Measurements from ENCODE around the gene ACOT13. TPM values are rescaled to one million over a fixed set of nuclear protein-coding genes. Genes with fewer than 3 reads are reported as not detected.

The ACOT13 gene
- total and polyA plus RNA-seq, 2 donors (not counting 1 experiment from before 2014, with no cell fraction given), result 3.6 to 6.6 TPM

DNA sequence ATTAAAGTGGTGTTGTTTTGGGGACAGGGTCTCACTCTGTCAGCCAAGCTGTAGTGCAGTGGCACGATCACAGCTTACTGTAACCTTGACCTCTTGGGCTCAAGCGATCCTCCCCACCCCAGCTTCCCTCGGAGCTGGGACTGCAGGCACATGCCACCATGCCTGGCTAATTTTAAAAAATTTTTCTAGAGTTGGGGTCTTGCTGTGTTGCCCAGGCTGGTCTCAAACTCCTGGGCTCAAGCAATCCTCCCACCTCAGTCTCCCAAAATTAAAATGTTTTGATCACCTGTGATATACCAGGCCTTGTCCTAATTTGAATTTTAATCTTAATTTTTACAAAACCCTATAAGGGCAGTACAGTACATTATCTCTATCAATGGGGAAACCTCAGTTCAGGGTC is 25.5 kb downstream of the ACOT13 start:
- H3K27me3 Mint-ChIP-seq, result no peaks in the 10 kb centered on the region
- WGBS (ENCODE audit: insufficient coverage), result no CpG with 5 or more reads among the region's 3 CpGs
- Histone ChIP-seq H3K9ac (ENCODE audit: low read length) (no peak overlapping the region), H3K79me2 (ENCODE audit: control insufficient read depth, insufficient read depth, low read length) (no peaks in the 10 kb centered on the region), H3K27me3 (replicated peaks in 1 of 4; ENCODE audit: control extremely low read depth in 1 of 4, control insufficient read depth in 3 of 4, insufficient read depth in 4 of 4, low read length in 3 of 4) (no peaks in the 10 kb centered on the region), H3K36me3 (replicated peaks in 1 of 2; ENCODE audit: control extremely low read depth in 1 of 2, control insufficient read depth in 1 of 2, extremely low read depth in 1 of 2, insufficient read depth in 2 of 2, low read length in 1 of 2) (no peaks in the 10 kb centered on the region), H3K9me3 (ENCODE audit: control extremely low read depth in 1 of 3, control insufficient read depth in 2 of 3, insufficient read depth in 1 of 3, low read length in 2 of 3) (no peaks in the 10 kb centered on the region), H3K4me2 (replicated peaks; ENCODE audit: low read depth, low read length, poor library complexity, severe bottlenecking) (no peak overlapping the region), H3K27ac (ENCODE audit: low read length in 2 of 2) (no peak overlapping the region), H3K4me3 (ENCODE audit: control extremely low read depth in 1 of 5, extremely low read depth in 1 of 5, insufficient read depth in 1 of 5, low read depth in 2 of 5, low read length in 4 of 5) (no peak overlapping the region), H4K20me1 (ENCODE audit: control insufficient read depth, insufficient read depth, low read length, poor library complexity, severe bottlenecking) (no peaks in the 10 kb centered on the region), H3K4me1 (ENCODE audit: control insufficient read depth in 2 of 2, insufficient read depth in 2 of 2, low read length in 2 of 2) (no peaks in the 10 kb centered on the region), H2AFZ (ENCODE audit: insufficient read depth, low read depth, low read length, poor library complexity, severe bottlenecking) (no peak overlapping the region)
- DNase-seq, result no peak
- no peaks in the 10 kb centered on the region for H3K9me3 Mint-ChIP-seq (ENCODE audit: insufficient read depth)
- H3K4me3 Mint-ChIP-seq, result no peak overlapping the region
- no peak for ATAC-seq (ENCODE audit: low read depth)
- ChIA-PET POLR2A (no interaction called here), CTCF (interaction anchor here (0.7 to 8.8 kb wide), 3 partner anchors 110 to 260 kb away, joined by 3 to 156 read pairs (median 4); no protein-coding TSS in a partner anchor)
- H3K27ac Mint-ChIP-seq, result no peak overlapping the region
- intact Hi-C loops (cut with micrococcal nuclease), result loop anchor here (5.0 to 10.0 kb wide), 2 partner anchors 48 to 410 kb away; partner anchors contain the start of gene KIAA0319
- TF ChIP-seq, protein P1, sequence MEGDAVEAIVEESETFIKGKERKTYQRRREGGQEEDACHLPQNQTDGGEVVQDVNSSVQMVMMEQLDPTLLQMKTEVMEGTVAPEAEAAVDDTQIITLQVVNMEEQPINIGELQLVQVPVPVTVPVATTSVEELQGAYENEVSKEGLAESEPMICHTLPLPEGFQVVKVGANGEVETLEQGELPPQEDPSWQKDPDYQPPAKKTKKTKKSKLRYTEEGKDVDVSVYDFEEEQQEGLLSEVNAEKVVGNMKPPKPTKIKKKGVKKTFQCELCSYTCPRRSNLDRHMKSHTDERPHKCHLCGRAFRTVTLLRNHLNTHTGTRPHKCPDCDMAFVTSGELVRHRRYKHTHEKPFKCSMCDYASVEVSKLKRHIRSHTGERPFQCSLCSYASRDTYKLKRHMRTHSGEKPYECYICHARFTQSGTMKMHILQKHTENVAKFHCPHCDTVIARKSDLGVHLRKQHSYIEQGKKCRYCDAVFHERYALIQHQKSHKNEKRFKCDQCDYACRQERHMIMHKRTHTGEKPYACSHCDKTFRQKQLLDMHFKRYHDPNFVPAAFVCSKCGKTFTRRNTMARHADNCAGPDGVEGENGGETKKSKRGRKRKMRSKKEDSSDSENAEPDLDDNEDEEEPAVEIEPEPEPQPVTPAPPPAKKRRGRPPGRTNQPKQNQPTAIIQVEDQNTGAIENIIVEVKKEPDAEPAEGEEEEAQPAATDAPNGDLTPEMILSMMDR (IDR thresholded peaks at IDR 0.05), result no peak
- TF ChIP-seq EZH2 (IDR thresholded peaks at IDR 0.05; ENCODE audit: borderline replicate concordance, insufficient read depth, low read depth, low read length, poor library complexity, severe bottlenecking), result no peak
- H3K4me1 Mint-ChIP-seq, result peaks cover 2% of the 10 kb centered on the region

DNA sequence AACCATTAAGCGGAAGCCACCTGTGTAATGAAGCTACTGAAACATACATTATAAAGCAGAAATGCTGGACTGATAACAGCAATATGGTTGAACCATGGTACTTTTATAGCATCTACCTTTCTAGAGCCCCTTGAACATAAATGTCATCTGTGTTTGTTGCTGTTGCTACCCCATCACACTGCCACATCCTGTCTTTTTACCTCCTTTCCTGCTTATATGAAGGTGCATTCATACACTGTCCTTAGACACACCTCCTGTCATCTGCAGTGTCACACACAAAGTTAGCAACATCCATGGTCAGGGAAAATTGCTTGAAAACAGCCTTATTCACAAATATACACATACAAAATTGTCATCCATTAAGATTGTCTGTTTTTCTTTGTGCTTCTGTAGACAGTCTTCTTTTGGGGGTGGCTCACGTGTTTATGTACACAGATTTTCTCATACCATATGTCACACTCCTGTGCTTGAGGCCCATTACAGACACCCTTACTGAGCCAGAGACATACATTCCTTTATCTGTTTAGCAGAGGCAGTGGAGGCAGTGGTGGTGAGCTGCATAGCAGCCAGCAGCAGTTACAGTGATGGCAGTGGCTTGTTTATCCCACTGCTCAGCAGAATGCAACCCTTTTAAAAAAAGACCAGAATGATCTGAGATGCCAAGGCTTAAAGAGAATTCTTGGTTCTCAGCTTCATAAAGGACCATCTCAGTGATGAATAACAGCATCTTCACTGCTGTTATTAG is 26.1 kb downstream of the ACOT13 start:
- no peak for DNase-seq
- Histone ChIP-seq H3K36me3 (replicated peaks in 1 of 2; ENCODE audit: control extremely low read depth in 1 of 2, control insufficient read depth in 1 of 2, extremely low read depth in 1 of 2, insufficient read depth in 2 of 2, low read length in 1 of 2) (no peaks in the 10 kb centered on the region), H4K20me1 (ENCODE audit: control insufficient read depth, insufficient read depth, low read length, poor library complexity, severe bottlenecking) (no peaks in the 10 kb centered on the region), H3K4me2 (replicated peaks; ENCODE audit: low read depth, low read length, poor library complexity, severe bottlenecking) (no peak overlapping the region), H3K4me1 (ENCODE audit: control insufficient read depth in 2 of 2, insufficient read depth in 2 of 2, low read length in 2 of 2) (no peaks in the 10 kb centered on the region), H3K79me2 (ENCODE audit: control insufficient read depth, insufficient read depth, low read length) (no peaks in the 10 kb centered on the region), H3K4me3 (ENCODE audit: control extremely low read depth in 1 of 5, extremely low read depth in 1 of 5, insufficient read depth in 1 of 5, low read depth in 2 of 5, low read length in 4 of 5) (no peak overlapping the region), H3K27me3 (replicated peaks in 1 of 4; ENCODE audit: control extremely low read depth in 1 of 4, control insufficient read depth in 3 of 4, insufficient read depth in 4 of 4, low read length in 3 of 4) (no peaks in the 10 kb centered on the region), H3K9ac (ENCODE audit: low read length) (no peak overlapping the region), H3K9me3 (ENCODE audit: control extremely low read depth in 1 of 3, control insufficient read depth in 2 of 3, insufficient read depth in 1 of 3, low read length in 2 of 3) (no peaks in the 10 kb centered on the region), H2AFZ (ENCODE audit: insufficient read depth, low read depth, low read length, poor library complexity, severe bottlenecking) (no peak overlapping the region), H3K27ac (ENCODE audit: low read length in 2 of 2) (no peak overlapping the region)
- intact Hi-C loops (cut with micrococcal nuclease), result loop anchor here (5.0 to 10.0 kb wide), 2 partner anchors 48 to 411 kb away; partner anchors contain the start of gene KIAA0319
- no peak for TF ChIP-seq EZH2 (IDR thresholded peaks at IDR 0.05; ENCODE audit: borderline replicate concordance, insufficient read depth, low read depth, low read length, poor library complexity, severe bottlenecking)
- TF ChIP-seq, protein P1 (IDR thresholded peaks at IDR 0.05), result no peak
- WGBS (ENCODE audit: insufficient coverage), result no CpG with 5 or more reads among the region's 2 CpGs
- no peaks in the 10 kb centered on the region for H3K9me3 Mint-ChIP-seq (ENCODE audit: insufficient read depth)
- CTCF ChIA-PET, result interaction anchor here (0.7 to 8.8 kb wide), 4 partner anchors 110 to 200 kb away, joined by 3 to 156 read pairs (median 4); no protein-coding TSS in a partner anchor
- ATAC-seq (ENCODE audit: low read depth), result no peak
- peaks cover 2% of the 10 kb centered on the region for H3K4me1 Mint-ChIP-seq
- no peak overlapping the region for H3K4me3 Mint-ChIP-seq
- POLR2A ChIA-PET, result no interaction called here
- no peak overlapping the region for H3K27ac Mint-ChIP-seq
- H3K27me3 Mint-ChIP-seq, result no peaks in the 10 kb centered on the region
